Vagina (tissue), 2 donors: ENCODE measurements around the gene ABI1.

ENCODE experiments used
- CTCF ChIP-seq, 3 experiments: fragments of 450-650 bp in 2 of 3; fragments of 200-600 bp in 1 of 3; sonication (generic) in 1 of 3; IDR thresholded peaks; one replicate each; pipeline ENCODE4 v1.5.1; 2017 to 2019; ENCODE audit warnings: antibody characterized with exemption in 3 of 3, mild to moderate bottlenecking in 2 of 3, moderate library complexity in 2 of 3
- POLR2A ChIP-seq, 2 donors: fragments of 450-650 bp; IDR thresholded peaks; one replicate each; pipeline ENCODE4 v1.6.1; 2017; ENCODE audit warnings: antibody characterized with exemption in 2 of 2, mild to moderate bottlenecking in 2 of 2, moderate library complexity in 2 of 2

- TF ChIP-seq CTCF (IDR thresholded peaks at IDR 0.05): no peak
- TF ChIP-seq POLR2A (IDR thresholded peaks at IDR 0.05): no peak
These were observed 101.8 kb downstream of the ABI1 start for GRCh38 chr10:26759008-26759407.
